ENCODE results near the gene MAP3K14.

GRCh38 chr17:45256114-45256966 lies 60.5 kb downstream of the MAP3K14 start:
- no peak for TF ChIP-seq POLR2AphosphoS5 (IDR thresholded peaks at IDR 0.05; ENCODE audit: low read depth, low read length)
- no peak for TF ChIP-seq POLR2A (IDR thresholded peaks at IDR 0.05; ENCODE audit: low read depth, low read length)

All from GM12892 (cell line).